HepG2 (cell line): ENCODE measurements around the gene CNNM3. TPM values are rescaled to one million over a fixed set of nuclear protein-coding genes. Genes with fewer than 3 reads are reported as not detected.

Source experiments
- ATRX ChIP-seq: sonication (generic); formaldehyde crosslinking; IDR thresholded peaks from 2 replicates; pipeline ENCODE4 v1.4.0; 2020; ENCODE audit warnings: missing genetic modification reagents, borderline replicate concordance
- MAFG ChIP-seq: sonication (generic); formaldehyde crosslinking; IDR thresholded peaks from 2 replicates; pipeline ENCODE4 v1.5.1; 2020; ENCODE audit warnings: mild to moderate bottlenecking, missing genetic modification reagents
- MAX ChIP-seq: IDR thresholded peaks from 2 replicates; pipeline ENCODE4 v1.6.1; 2012; ENCODE audit warnings: inconsistent platforms
- SAP130 ChIP-seq: IDR thresholded peaks from 2 replicates; pipeline ENCODE4 v1.6.1; 2016; ENCODE audit warnings: low read depth
- SIX1 ChIP-seq: sonication (generic); formaldehyde crosslinking; IDR thresholded peaks from 2 replicates; pipeline ENCODE4 v1.4.0; 2020; ENCODE audit warnings: missing genetic modification reagents, borderline replicate concordance
- SP5 ChIP-seq: IDR thresholded peaks from 2 replicates; pipeline ENCODE4 v1.6.1; 2016; ENCODE audit warnings: low read depth, borderline replicate concordance
- TAF1 ChIP-seq: sonication (generic); formaldehyde crosslinking; IDR thresholded peaks from 2 replicates; pipeline ENCODE4 v1.4.0; 2020; ENCODE audit warnings: missing genetic modification reagents
- ZBTB4 ChIP-seq: sonication (generic); formaldehyde crosslinking; IDR thresholded peaks from 2 replicates; pipeline ENCODE4 v1.4.0; 2020; ENCODE audit warnings: missing genetic modification reagents, mild to moderate bottlenecking, borderline replicate concordance
- ZBTB42 ChIP-seq: sonication (generic); formaldehyde crosslinking; IDR thresholded peaks from 2 replicates; pipeline ENCODE4 v1.5.0; 2020; ENCODE audit warnings: mild to moderate bottlenecking, missing genetic modification reagents
- ZBTB43 ChIP-seq: sonication (generic); formaldehyde crosslinking; conservative IDR thresholded peaks from 2 replicates; pipeline ENCODE4 v1.4.0; 2020; ENCODE audit warnings: missing genetic modification reagents
- ZNF567 ChIP-seq: sonication (generic); formaldehyde crosslinking; IDR thresholded peaks from 2 replicates; pipeline ENCODE4 v1.8.1; 2023; ENCODE audit warnings: mild to moderate bottlenecking, missing genetic modification reagents, borderline replicate concordance
- polyA plus RNA-seq, 8 experiments: library from polyadenylated mRNA; depleted of rRNA in 3 of 8; stranded (reverse) in 7 of 8; unstranded in 1 of 8; fragments of >200 nt; fragmentation: Illumina TruSeq in 4 of 8; extraction: Trizol in 4 of 8; gene quantifications; 2 replicates each; pipeline versions ENCODE4 v1.2.1 to v1.2.3, GENCODE V29; 2011 to 2016; ENCODE audit warnings: low read depth in 4 of 8, missing spikeins in 1 of 8, mixed read lengths in 1 of 8; ENCODE audit not compliant: insufficient read depth in 1 of 8
- total RNA-seq, 5 experiments: library from RNA; depleted of rRNA; stranded (reverse); fragments of >200 nt; fragmentation: Illumina TruSeq; extraction: Trizol; gene quantifications; 2 replicates each; pipeline ENCODE4 v1.2.3, GENCODE V29; 2016; ENCODE audit warnings: low read depth in 1 of 5
- TF ChIP-seq, protein P1 (sequence below): sonication (generic); formaldehyde crosslinking; IDR thresholded peaks from 2 replicates; pipeline ENCODE4 v1.5.1; 2020; ENCODE audit warnings: mild to moderate bottlenecking, missing genetic modification reagents, moderate library complexity
- TF ChIP-seq, protein P2 (sequence below): sonication (generic); formaldehyde crosslinking; IDR thresholded peaks from 2 replicates; pipeline ENCODE4 v1.4.0; 2020; ENCODE audit warnings: missing genetic modification reagents, borderline replicate concordance
- TF ChIP-seq, protein P3 (sequence below): sonication (generic); formaldehyde crosslinking; IDR thresholded peaks from 2 replicates; pipeline ENCODE4 v1.8.1; 2023; ENCODE audit warnings: mild to moderate bottlenecking, moderate library complexity, missing genetic modification reagents

CNNM3 gene
- total and polyA plus RNA-seq, 2 of the 13 experiments (the other 11 are each of a cell fraction or from before 2014, with no cell fraction given) = 21.2 to 27.9 TPM

DNA sequence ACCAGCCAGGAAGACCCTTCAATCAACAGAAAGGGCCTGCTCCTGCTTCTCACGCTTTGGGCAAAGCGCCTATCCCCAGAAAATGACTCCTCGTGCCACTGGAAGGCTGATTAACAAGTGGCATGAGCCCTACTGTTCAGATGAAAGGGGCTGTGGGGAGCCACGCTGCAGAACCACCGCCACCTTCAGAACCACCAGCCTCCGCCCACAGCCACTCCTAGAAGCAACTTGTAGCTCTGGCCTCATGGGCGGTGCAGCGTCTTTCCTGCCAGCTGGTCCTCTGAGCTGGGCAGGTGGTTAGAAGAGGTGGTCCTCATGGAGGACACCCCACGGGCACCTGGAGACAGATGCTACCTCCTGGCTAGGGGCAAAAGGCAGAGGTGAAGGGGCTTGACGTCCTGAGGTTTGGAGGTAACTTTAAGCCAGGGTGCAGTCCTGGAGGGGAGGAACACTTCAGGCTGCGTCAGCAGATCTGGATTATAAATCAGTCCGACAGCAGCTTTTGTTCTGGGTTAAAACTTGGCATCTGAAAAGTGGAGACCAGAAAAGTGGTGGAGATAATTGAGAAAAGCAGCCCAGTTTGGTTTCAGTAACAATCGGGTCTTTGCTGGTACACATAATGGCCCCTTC lies 54.7 kb downstream of the CNNM3 start (continued):
- TF ChIP-seq ZBTB4 (CRISPR knock-in tag) (0 out of 2 replicates have a peak, but pooled peaks have one; percentile 40), ZBTB43 (no peak), ZNF567 (no peak), TAF1 (peak; percentile 22; the same call in 1 of the 2 replicates), SAP130 (CRISPR knock-in tag) (peak; percentile 35; the same call in 1 of the 2 replicates), MAX (peak; percentile 32; the same call in 1 of the 2 replicates), SIX1 (CRISPR knock-in tag) (no peak), MAFG (CRISPR knock-in tag) (0 out of 2 replicates have a peak, but pooled peaks have one; percentile 36), ZBTB42 (no peak), ATRX (CRISPR knock-in tag) (no peak), SP5 (CRISPR knock-in tag) (peak; percentile 47; the same call in 1 of the 2 replicates)
- TF ChIP-seq, protein P1, sequence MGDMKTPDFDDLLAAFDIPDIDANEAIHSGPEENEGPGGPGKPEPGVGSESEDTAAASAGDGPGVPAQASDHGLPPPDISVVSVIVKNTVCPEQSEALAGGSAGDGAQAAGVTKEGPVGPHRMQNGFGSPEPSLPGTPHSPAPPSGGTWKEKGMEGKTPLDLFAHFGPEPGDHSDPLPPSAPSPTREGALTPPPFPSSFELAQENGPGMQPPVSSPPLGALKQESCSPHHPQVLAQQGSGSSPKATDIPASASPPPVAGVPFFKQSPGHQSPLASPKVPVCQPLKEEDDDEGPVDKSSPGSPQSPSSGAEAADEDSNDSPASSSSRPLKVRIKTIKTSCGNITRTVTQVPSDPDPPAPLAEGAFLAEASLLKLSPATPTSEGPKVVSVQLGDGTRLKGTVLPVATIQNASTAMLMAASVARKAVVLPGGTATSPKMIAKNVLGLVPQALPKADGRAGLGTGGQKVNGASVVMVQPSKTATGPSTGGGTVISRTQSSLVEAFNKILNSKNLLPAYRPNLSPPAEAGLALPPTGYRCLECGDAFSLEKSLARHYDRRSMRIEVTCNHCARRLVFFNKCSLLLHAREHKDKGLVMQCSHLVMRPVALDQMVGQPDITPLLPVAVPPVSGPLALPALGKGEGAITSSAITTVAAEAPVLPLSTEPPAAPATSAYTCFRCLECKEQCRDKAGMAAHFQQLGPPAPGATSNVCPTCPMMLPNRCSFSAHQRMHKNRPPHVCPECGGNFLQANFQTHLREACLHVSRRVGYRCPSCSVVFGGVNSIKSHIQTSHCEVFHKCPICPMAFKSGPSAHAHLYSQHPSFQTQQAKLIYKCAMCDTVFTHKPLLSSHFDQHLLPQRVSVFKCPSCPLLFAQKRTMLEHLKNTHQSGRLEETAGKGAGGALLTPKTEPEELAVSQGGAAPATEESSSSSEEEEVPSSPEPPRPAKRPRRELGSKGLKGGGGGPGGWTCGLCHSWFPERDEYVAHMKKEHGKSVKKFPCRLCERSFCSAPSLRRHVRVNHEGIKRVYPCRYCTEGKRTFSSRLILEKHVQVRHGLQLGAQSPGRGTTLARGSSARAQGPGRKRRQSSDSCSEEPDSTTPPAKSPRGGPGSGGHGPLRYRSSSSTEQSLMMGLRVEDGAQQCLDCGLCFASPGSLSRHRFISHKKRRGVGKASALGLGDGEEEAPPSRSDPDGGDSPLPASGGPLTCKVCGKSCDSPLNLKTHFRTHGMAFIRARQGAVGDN = peak; percentile 40; the same call in 1 of the 2 replicates
- TF ChIP-seq, protein P2, sequence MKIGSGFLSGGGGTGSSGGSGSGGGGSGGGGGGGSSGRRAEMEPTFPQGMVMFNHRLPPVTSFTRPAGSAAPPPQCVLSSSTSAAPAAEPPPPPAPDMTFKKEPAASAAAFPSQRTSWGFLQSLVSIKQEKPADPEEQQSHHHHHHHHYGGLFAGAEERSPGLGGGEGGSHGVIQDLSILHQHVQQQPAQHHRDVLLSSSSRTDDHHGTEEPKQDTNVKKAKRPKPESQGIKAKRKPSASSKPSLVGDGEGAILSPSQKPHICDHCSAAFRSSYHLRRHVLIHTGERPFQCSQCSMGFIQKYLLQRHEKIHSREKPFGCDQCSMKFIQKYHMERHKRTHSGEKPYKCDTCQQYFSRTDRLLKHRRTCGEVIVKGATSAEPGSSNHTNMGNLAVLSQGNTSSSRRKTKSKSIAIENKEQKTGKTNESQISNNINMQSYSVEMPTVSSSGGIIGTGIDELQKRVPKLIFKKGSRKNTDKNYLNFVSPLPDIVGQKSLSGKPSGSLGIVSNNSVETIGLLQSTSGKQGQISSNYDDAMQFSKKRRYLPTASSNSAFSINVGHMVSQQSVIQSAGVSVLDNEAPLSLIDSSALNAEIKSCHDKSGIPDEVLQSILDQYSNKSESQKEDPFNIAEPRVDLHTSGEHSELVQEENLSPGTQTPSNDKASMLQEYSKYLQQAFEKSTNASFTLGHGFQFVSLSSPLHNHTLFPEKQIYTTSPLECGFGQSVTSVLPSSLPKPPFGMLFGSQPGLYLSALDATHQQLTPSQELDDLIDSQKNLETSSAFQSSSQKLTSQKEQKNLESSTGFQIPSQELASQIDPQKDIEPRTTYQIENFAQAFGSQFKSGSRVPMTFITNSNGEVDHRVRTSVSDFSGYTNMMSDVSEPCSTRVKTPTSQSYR (CRISPR knock-in tag) = no peak
- TF ChIP-seq, protein P3, sequence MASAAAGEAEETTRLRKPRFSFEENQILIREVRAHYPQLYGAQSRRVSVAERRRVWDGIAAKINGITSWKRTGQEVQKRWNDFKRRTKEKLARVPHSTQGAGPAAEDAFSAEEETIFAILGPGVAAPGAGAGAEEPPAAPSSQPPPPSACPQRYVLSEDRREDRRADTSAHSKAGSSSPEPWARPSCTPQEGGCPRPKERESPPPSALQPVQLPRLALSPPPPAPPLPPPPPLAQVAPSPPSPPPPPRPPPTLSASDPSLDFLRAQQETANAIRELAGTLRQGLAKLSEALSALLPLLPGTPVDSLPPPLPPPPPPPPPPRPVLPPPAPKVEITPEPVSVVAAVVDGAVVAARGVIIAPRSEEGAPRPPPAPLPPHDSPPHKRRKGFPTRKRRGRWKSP = 0 out of 2 replicates have a peak, but pooled peaks have one; percentile 3
